Adrenal gland (tissue), 5 donors: Measurements from ENCODE around the gene TLNRD1.

Source experiments
- CTCF ChIP-seq, 6 experiments: fragments of 450-650 bp in 4 of 6; fragments of 200-600 bp in 2 of 6; sonication (generic) in 1 of 6; IDR thresholded peaks; 1 replicate in 5 of 6; 2 replicates in 1 of 6; pipeline versions ENCODE4 v1.5.1 to v1.8.0; 2016 to 2021; ENCODE audit warnings: antibody characterized with exemption in 6 of 6, mild to moderate bottlenecking in 2 of 6, moderate library complexity in 1 of 6
- POLR2A ChIP-seq, 2 donors: fragments of 450-650 bp; IDR thresholded peaks; one replicate each; pipeline ENCODE4 v1.6.1; 2017; ENCODE audit warnings: antibody characterized with exemption in 2 of 2, mild to moderate bottlenecking in 2 of 2, moderate library complexity in 1 of 2
- donor health status: DM: no; HTN: no; CAD: no.

- TF ChIP-seq POLR2A (IDR thresholded peaks at IDR 0.05), result peak in 1 of 2 donors; percentile 52
- TF ChIP-seq CTCF (IDR thresholded peaks at IDR 0.05), result no peak
These were observed 23.0 kb downstream of the TLNRD1 start for GRCh38 chr15:81023483-81024264.
